ENCODE results near the gene TSPY3.
"Not testable (repeated sequence)": the region's sequence is repeated elsewhere in the genome, so short reads cannot be mapped to it uniquely, and the experiment has no call there.

Gene TSPY3, protein sequence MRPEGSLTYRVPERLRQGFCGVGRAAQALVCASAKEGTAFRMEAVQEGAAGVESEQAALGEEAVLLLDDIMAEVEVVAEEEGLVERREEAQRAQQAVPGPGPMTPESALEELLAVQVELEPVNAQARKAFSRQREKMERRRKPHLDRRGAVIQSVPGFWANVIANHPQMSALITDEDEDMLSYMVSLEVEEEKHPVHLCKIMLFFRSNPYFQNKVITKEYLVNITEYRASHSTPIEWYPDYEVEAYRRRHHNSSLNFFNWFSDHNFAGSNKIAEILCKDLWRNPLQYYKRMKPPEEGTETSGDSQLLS

DNA sequence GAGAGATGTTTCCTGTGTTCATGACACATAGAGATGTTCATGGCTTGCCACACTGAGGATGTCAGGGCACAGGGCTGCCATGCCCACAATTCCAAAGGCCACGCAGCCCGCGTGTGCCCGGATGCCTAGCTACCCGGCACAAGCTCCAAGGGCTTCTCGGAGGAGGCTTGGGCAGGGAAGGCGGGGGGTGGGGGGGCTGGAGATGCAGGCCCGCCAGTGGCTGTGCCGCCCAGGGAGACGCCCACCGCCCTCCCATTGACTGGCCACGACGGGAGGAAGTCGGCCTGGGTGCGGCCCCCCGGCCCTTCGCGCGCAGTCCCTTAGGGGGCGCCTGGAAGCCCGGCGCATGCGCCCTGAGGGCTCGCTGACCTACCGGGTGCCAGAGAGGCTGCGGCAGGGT, at the start of gene TSPY3:
Gene TSPY3, plus strand, starts transcription at position 301 of the 400 bp plus-strand sequence. Its CDS starts 46 bp downstream, at position 347.
- not testable (repeated sequence) for H3K27ac ChIP-seq

DNA sequence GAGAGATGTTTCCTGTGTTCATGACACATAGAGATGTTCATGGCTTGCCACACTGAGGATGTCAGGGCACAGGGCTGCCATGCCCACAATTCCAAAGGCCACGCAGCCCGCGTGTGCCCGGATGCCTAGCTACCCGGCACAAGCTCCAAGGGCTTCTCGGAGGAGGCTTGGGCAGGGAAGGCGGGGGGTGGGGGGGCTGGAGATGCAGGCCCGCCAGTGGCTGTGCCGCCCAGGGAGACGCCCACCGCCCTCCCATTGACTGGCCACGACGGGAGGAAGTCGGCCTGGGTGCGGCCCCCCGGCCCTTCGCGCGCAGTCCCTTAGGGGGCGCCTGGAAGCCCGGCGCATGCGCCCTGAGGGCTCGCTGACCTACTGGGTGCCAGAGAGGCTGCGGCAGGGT, 40.7 kb upstream of the TSPY3 start, which contains the start of gene TSPY8:
Gene TSPY8, plus strand, starts transcription at position 301 of the 400 bp plus-strand sequence. Its CDS starts 46 bp downstream, at position 347.
- not testable (repeated sequence) for H3K27ac ChIP-seq

DNA sequence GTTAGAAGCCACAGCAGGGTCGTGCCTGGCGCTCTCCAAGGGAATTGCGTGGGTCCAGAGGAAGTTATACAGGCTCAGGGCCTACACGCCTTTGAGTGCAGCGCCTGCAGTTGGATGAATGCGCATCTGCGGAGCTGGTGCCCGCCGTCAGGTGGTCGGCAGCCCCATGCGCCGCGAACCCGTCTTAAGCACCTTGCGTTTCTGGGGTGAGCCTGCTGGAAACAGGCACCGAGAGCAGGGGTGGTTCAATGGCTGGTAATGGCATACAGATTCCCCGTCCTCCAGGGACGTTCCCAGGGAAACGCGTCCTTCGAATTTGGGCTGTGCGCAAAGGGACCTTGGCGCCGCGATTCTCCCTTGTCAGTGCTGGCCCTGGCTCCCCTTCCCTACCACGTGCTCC, 1.7 kb upstream of the TSPY3 start:
- H3K27ac ChIP-seq: not testable (repeated sequence)

Measured in 22Rv1 (cell line).